Measurements from ENCODE around the gene TSBP1.

The TSBP1 gene, protein sequence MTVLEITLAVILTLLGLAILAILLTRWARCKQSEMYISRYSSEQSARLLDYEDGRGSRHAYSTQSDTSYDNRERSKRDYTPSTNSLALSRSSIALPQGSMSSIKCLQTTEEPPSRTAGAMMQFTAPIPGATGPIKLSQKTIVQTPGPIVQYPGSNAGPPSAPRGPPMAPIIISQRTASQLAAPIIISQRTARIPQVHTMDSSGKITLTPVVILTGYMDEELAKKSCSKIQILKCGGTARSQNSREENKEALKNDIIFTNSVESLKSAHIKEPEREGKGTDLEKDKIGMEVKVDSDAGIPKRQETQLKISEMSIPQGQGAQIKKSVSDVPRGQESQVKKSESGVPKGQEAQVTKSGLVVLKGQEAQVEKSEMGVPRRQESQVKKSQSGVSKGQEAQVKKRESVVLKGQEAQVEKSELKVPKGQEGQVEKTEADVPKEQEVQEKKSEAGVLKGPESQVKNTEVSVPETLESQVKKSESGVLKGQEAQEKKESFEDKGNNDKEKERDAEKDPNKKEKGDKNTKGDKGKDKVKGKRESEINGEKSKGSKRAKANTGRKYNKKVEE

DNA sequence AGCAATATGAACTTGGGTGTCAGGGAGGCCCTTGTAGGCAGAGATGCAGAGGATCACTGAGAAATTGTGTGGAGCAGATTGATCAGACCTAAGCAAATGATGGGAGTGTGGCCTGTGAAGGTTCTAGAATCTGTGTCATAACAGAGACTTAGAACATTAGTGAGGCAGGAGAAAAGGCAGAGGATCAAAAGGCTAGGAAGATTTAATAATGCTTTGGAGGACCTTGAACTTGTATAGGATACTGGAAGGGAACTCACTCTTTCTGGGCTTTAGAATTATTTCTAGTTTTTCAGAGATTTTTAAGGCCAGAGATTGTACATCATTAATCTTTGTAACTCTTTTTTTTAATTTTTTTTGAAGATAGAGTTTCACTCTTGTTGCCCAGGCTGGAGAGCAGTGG is at the start of gene TSBP1:
Gene TSBP1, minus strand, starts transcription at position 101 of the 400 bp plus-strand sequence. CDS start 197 bp downstream, outside the sequence.
- DNase-seq (ENCODE audit: low read depth in 2 of 2): no peak

DNA sequence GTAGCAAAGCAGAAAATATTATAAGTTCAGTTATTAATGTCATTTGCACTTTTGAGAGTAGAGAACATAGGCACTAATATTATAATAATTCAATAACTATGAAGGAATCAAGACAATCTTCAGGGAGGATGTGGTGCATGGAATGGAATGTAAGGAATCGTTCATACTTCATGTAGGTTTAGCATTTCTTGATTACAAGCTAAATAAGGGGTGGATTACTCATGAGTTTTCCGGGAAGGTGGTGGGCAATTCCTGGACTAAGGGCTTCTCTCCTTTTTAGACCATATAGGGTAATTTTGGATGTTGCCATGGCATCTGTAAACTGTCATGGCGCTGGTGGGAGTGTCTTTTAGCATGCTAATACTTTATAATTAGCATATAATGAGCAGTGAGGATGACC is 44.3 kb upstream of the TSBP1 start:
- DNase-seq (ENCODE audit: low read depth in 2 of 2): no peak

DNA sequence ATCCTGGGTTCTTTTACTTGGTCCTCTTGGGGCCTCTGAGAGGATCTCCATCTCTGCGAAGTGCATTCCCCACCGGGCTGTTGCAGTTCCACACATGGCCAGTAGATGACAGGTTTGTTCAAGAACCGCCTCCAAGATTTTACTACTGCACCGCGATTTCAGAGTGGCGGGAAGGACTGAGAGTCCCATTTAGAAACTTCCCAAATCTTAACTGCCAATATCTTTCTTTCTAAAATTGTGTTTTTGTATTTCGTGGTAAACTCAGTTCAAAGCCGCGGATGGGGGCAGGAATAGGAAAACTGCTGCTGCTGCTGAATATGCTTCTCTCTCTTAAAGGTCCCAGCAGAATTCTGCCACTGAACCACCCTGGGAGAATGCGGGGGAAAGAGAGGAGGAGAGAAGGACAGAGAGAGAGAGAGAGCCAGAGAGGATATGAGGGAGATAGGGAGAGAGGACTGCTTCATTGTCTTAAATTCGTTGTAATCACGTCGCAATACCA is 43.9 kb upstream of the TSBP1 start:
- DNase-seq (ENCODE audit: low read depth in 2 of 2): peak; percentile 34 to 65

DNA sequence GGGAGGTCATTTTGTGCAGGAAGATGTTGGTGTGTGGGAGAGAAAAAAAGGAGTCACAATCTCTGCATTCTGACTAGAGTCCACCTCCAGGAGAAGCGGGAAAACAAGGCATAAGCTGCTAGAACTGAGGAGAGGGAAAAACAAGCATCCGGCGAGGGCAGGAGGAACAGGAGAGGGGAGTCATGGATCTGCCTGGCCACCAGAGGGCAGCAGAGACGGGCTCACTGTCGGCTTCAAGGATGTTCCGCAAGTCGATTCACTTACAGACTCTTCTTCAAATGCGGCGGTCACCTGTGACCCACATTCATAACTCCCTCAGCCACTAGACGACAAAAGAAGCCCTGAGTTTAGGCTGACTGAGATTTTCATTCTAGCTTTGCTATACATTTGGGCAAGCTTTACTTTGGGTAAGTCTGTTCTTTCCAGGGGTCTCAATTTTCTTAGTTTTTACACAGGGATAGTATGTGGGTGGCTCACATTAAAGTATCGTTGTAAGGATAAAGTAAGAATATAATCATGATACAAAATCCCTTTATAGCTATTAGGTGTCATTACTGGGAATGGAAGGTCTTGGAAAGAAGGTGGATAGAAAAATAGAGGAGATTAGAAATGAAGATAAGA is 41.8 kb upstream of the TSBP1 start:
- peak; percentile 69 to 77 for DNase-seq (ENCODE audit: low read depth in 2 of 2)

DNA sequence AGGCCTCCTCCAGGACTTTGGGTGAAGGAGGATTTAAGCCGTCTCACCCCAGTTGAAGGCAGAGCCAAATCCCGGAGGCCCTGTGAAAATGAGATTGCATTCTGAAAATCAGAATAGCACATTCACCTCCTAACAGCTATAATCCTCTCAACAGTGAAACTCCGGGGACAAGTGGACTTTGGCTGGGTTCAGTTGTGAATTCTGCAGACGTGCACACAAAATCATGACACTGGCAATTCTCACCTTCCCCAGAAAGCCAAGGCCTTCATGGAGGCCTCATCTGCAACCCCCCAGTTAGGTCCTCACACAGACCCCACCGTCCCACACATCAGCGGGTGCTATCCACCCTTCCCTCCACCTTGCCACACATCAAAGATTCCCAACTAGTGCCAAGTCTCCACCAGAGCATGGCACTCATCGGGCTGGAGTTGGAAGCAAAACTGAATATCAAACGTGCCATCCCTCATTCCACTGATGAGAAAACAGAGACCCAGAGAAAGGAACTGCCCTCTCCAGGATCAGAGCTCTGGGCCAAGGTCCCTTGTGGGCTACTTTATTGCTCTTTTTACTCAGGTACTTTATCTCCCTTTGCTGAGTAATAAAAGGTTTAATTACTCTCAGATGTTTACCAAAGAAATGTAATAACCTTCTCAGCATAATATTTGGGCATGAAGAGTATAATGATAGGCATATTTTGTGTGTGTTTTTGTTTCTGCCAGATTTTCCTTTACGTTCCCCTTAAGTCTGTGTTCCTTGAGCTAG is 40.0 kb upstream of the TSBP1 start:
- no peak for DNase-seq (ENCODE audit: low read depth in 2 of 2)

DNA sequence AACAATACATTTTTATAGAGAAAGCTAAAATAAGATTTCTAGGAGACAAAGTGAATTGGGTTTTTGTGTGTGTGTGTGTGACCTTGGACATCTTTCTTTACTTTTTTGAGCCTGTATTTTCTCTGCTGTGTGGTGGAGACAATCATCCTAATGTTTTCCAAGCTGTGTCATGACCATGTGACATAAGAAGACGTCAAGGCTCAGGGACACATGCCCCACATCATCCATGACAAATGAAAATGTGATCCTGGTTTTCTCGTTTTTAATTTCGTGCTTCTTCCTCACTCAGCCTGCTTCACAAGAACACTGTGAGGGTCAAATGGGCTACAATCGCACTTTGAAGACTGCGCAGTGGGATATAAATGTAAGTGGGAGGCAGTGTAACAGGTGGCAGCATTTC is 39.2 kb upstream of the TSBP1 start:
- no peak for DNase-seq (ENCODE audit: low read depth in 2 of 2)

DNA sequence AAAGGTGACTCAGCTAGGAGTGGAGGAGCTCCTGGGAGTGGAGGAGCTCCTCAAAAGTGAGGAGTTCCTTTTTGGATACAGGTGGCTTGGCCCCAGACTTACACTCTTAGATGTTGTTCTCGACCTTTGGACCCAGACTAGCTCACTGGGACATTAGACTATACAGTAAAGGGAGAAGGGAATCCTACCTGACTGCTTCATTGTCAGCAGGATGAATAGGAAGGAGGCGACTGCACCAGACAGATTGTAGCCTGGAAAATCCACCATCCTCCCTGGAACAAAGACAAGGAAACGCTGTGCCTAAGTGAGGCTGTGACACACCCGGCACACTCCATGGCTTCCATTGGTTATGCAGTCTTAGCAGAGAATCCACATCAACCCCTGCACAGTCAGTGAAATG is 35.2 kb upstream of the TSBP1 start, which contains the start of gene BTNL2:
Gene BTNL2, minus strand, starts transcription at position 325 of the 400 bp plus-strand sequence. Its CDS starts 58 bp downstream, at position 267.
- DNase-seq (ENCODE audit: low read depth in 2 of 2): no peak

DNA sequence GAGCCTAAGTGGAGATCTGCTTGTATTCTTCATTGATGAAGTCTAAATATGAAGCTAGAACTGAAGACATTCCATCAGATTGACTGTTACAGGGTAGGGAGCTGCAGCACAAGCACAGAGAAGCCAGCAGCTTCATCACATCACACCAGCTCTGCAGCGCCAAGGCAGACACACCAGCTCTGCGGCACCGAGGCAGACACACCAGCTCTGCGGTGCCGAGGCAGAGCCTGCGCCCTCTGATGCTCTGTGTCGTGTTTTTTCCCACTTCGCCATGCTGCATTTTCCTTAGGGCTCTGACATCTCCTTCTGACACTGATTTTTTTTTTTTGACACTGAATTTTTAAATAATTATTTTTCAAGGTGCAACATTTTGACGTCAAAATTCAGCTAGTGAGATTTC is 34.5 kb upstream of the TSBP1 start:
- DNase-seq (ENCODE audit: low read depth in 2 of 2): no peak

DNA sequence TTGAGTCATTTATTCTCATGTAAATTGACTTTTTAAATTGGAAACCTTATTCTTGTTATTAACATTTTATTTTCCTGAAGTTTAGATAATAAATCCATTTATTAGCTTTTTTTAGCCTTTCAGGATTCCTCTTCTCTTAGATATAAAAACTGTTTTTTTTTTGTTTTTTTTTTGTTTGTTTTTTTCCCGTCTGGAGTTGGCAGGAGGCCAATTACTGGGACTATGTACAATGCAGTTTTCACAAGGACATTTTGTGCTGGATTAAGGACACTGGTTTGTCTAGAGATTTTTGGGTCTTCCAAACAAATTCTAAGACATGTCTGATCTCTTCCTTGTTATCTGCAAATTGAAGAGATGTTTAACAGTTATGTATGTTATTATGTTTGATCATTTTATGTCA is 34.0 kb upstream of the TSBP1 start:
- no peak for DNase-seq (ENCODE audit: low read depth in 2 of 2)

DNA sequence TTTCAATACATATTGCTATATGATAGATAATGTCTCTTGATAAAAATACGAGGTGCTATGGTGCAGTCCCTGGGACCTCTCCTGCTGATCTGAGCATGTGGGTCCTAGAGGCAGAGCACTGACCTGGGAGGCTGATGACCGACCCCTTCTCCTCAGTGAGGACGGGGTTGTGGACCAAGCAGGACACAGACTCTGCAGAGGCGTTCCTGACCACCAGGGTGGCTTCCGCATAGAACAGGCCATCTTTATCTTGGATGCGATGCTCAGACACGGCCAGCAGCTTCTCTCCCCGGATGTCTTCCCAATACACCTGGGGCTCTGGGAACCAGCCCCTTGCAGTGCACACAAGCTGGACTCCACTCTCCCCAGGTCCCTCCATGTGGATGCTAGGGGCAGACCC is 31.1 kb upstream of the TSBP1 start:
- DNase-seq (ENCODE audit: low read depth in 2 of 2): no peak

DNA sequence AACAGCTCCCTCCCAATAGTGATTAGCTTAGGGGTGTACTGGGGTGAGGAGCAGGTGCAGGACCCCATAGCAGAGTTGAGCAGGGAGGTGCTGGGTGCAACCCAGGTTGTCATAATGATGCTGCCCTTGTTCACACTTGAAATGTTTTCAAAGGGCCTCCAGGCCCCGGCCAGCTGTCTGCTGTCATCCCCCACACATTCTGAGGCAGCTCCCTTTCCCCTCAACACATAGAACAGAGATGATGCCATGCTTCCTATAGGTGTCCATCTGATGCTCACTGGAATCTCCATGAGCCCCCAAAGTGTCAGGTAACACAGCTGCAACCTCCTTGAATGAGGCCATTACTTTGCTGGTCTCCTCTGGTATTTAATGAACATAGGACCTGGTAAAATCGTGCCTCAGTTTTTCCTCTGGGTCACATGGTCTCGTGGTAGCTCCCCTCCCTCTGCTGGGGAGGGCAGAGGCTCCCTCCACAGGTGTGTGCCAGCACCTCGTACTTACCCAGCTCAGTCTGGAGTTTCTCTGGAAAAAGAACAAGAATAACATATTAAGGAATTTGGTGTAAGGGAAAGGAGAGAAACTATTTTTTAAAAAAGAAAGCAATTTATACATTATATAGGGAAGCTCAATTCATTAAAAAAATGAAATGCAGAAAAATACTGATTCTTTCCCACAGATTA is 29.7 kb upstream of the TSBP1 start:
- DNase-seq (ENCODE audit: low read depth in 2 of 2): no peak

DNA sequence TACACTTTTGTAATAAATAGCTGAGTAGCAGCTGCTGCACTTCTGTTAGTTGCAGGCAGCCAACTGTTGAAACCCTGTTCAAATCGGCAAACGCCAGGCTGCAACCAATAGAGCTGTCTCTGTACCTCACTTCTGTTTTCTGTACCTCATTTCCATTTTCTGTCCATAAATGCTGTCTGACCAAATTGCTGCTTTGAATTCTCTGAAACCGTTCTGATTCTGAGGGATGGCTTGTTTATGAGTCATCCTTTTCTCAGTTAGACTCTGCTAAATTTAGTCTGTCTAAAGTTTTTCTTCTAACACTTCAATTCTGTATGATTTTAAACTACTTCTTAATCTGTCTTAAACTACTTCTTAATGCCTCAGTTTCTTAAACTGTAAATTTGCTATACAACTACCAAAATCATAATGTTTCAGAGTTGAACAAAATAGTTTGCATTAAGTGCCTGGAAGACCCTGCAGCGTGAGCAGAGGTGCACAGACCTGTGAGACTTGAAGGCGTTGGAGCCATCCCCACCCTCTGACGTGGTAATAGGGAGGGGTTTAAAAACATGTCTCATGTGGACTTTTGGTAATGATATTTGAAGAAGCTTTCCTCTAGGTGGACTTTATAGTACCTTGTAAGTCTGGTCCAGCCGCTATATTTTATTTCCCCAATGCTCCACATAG is 25.7 kb upstream of the TSBP1 start:
- DNase-seq (ENCODE audit: low read depth in 2 of 2): no peak

DNA sequence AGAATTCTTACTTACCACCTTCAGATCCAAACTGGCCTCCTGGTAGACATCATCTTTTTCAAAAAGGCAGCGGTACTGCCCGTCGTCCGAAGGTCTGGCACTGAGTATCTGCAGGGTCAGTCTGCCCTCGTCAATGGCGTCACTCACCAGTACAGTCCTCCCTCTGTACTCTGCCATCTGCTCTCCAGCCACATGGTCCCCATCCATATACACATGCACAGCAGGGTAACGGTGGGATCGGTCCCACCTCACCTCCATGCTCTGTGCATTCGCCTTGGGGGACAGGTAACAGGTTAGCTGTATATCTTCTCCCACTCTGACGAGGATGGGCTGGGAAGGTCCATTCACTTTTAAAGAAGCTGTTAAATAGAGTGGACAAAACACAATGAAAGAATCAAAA is 24.3 kb upstream of the TSBP1 start:
- DNase-seq (ENCODE audit: low read depth in 2 of 2): no peak

DNA sequence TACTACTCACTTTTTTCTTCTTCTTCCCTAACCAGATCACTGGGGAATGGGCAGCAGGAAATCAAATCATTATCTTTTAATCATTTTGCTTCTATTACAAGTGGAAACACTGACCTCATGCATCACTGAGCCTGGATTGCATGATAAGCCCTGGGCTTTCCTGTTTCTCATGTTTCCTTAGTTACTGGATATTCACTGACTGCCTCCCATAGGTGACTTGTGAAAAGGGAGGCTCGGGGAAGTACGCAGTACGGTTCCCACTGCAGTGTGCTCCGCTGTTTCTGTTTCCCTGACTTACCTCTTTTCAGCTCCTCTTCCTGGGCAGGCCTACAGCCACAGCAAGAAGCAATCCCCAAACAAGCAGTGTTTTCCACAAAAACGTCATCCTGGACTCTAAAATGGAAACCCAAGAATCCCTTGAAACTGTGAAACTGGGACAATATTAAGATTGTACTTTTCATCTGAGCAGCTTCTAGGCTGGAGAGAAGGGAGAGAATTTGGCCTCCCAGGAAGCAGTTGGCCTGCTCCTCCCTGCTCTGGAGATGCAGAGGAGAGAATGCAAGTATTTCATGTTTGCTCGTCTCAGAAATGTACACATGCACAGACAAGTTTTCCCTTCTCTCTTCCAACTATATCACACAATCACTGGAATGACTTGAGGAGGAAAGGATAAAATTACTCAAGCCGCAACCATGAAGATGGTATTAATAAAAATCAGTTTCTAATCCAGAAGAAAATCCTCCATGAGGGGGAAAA is 22.1 kb upstream of the TSBP1 start:
- no peak for DNase-seq (ENCODE audit: low read depth in 2 of 2)

DNA sequence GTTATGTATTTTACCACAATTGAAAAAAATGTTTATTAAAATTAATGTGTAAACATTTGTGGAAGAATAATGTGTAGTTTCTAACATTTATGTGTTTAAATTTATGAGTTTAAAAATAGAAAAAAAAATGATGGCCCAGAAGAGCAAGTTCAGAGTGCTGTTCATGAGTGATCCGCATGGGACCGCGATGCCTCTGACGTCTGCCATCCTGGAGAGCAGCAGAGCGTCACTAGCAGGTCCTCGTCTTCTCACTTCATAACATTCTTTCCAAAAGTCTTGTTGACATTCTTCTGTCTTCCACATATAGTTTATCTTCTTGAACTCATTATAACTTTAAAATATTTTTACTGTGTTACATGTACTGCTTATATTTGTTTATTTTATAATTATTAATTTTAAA is 19.8 kb upstream of the TSBP1 start:
- DNase-seq (ENCODE audit: low read depth in 2 of 2): no peak

DNA sequence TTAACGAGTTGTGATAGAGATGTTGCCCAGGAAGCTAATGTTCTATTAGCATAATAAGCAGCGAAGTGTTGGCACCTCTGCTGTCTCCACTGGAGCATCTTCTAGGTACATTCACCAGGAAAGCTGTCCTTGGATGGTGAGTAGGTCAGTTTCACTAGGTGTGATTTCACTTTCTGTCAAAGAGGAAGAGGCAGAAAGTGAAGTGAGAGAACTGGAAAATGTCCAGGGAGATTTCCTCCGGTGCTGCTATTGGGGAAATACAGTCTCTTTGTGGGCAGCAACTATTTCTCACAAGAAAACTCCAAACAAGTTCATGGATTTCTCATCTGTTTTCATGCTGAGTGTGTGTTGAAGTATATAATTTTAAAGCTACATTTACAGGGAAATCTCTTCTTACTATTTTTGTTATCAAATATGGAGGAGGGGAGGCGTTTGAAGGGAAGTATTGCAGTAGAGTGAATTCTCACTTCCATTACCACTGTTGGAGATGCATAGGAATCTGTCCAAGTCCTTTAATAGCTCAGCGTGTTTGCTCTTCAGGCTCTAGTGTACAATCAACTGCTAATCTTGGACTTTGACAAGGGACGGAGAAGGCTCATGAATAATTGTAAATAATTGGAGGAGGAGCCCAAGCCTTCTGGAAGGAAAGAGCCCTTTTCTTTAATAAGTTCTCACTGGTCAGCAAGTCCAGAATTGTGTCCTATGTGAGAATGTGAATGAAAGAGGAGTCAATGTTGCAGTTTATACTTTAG is 16.1 kb upstream of the TSBP1 start:
- no peak for DNase-seq (ENCODE audit: low read depth in 2 of 2)

DNA sequence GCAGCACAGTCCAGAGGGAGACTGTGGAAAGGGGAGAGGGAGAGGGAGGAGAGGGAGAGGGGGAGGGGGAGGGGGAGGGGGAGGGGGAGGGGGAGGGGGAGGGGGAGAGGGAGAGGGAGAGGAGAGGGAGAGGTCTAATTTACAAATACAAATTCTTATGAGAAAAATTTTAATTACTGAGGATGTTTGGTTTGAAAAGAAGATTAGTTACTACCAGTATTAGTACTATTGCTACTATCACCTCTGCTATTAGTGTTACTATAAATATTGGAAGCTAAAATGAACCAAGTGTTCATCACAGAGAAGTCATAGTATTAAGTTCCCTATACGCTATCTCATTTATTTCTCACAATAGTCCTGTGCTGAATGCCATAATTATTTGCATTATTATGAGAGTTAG is 14.3 kb upstream of the TSBP1 start:
- DNase-seq (ENCODE audit: low read depth in 2 of 2): no peak

DNA sequence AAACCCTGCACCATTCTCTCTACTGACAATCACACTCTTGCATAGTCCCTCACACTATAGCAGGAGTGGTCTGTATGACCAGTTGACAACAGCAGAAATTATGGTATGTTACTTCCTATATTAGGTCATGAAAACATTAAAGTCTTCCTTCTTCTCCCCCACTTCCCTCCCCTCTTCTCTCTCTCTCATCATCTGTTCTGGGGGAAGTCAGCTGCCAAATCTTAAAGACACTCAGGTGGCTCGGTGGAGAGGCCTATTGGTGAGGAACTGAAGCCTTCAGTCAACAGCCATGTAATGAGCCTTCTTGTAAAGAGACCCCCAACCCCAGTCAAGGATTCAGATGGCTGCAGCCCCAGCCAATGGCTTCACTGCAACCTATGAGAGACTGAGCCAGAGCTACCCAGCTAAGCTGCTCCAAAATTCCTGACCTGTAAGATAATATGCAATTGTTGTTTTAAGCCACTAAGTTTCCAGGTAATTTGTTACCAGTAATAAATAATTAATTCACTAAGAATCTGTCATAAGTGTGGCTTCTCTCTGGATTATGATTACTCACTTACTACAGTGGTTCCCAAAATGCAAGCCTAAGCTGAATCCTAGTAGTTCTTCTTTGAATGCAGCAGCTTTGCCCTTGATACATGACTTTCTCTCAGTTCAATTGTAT is 11.2 kb upstream of the TSBP1 start:
- DNase-seq (ENCODE audit: low read depth in 2 of 2): no peak

DNA sequence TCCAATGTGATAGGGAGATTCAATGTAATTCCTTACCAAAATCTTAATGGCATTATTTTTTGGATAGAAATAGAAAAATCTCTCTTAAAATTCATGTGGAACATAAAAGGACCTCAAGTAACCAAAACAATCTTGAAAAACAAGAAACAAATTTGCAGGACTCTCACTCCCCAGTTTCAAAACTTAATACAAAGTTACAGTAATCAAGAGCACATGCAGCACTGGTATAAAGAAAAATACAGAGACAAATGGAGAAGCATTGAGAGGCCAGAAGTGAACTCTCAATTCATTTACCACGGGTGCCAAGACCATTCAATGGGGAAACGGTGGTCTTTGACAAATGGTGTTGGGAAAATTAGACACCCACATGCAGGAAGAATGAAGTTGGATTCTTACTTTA is 7.8 kb upstream of the TSBP1 start:
- no peak for DNase-seq (ENCODE audit: low read depth in 2 of 2)

All from stimulated activated CD4-positive, alpha-beta T cell treated with anti-CD3 and anti-CD28 coated beads, Interleukin-15, amount 100 ng/mL, for 48 hours (primary cell).